Stimulated activated CD8-positive, alpha-beta memory T cell treated with anti-CD3 and anti-CD28 coated beads, Interleukin-12 subunit alpha, Interleukin-12 subunit beta, amount 100 ng/mL, for 4 hours (primary cell): ENCODE data around the gene OSGIN1.

Experiments used
- DNase-seq: peaks from one replicate; pipeline ENCODE4 v3.0.0-alpha.2; 2020; ENCODE audit warnings: low read depth

The OSGIN1 gene

DNA sequence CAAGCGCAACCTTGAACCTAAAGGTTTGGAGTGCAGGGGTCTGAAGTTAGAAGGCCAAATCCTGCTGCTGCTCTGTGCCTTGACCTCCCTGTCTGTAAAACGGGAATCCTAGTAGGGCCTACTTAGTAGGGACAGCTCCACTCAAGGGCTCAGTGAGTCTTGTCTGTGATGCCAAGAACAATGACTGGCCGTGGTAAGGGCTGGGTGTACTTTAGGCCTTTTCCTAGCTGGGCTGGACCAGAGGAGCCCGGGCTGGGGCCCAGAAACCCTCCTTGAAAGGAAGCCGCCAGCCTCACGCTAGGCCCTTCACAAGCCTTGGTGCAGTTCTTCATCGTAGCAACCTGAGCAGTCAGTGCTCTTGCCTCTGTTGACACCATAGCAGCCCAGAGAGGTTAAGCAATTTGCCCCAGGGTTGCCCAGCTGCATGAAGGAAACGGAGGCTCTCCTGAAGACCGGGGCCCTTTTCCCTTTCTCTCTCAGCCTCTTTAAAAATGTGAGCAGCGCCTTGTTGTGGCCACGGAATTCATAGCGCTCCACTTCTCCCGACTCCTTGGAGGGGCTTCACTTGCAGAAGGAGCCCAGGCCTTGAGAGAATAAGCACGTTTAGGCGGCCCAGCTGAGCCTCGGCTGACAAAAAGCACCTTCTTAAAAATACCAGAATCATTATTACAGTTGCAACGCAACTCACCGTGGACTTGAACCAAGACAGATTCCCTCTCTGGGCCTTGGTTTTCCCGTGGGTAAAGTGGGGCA lies 19.4 kb downstream of the OSGIN1 start:
- DNase-seq = no peak

DNA sequence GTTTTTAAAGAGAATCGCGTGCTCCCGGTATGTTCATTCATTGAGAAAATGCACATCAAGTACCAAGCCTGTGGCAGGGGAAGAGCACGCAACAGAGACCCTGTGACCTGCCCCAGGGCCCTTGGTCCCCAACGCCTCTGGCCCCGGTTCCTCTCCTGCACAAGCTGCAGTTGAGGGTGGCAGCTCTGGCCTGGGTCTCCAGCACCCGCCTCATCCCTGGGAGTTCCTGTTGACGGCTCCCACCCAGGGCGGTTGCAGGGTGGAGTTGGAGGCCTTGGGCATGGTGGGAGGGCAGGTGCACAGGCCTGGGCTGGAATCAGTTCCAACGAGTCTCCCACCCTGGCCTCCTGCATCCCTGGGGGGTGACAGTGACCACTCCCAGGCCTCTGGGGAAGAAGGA lies 20.0 kb downstream of the OSGIN1 start:
- DNase-seq = no peak

DNA sequence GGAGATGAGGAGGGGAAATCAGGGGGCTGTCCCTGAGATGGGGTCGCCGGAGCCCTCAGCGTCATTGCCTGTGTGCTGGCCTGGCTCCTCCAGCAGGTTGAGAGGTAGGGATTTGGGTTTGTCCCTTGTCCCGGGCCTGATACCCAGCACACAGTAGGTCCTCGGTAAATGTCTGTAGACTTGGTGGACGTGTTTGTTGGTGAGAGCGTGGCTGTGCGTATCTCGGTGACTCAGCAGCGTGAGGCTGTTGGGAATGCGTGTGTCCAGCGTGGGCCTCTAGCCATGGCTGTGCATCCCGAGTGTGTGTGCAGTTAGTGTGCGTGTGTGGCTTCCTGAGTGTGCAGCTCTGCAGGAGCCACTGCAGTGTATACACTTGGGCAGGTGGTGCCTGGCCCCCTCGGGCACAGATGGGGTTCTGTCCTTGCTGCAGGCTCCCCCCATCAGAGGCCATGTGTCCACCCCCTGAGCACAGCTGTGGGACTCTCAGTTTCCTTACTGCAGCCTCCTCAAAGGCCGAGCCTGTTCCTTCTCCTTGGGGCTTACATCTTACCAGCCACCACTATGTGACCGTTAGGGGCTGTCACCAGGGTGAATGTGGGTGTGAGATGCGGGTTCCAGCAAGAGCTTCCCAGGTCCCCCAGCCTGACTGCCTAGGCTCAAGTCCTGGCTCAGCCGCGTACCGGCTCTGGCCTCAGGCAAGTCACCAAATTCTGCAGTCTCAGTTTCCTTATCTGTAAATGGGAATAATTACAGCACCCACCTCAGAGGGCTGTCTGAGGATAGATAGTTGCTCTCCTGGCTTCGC lies 20.7 kb downstream of the OSGIN1 start:
- DNase-seq = no peak

DNA sequence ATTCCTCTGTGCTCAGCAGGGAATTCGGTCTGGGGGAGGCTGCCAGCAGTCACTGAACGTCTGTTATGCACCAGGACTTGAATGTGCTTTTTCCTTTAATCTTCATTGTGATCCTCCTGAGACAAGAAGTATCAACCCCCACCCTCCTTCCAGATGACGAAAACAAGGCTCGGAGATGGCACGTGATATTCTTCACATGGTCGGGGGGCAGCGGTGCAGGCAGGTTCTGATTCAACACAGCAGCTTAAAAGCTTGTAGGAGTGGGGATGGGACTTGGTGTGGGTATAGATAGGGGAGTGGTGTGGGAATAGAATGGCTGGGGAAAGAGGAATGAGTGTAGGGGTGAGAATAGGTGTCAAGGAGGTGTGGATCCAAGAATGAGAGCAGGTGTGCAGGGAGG lies 21.4 kb downstream of the OSGIN1 start:
- DNase-seq = no peak

DNA sequence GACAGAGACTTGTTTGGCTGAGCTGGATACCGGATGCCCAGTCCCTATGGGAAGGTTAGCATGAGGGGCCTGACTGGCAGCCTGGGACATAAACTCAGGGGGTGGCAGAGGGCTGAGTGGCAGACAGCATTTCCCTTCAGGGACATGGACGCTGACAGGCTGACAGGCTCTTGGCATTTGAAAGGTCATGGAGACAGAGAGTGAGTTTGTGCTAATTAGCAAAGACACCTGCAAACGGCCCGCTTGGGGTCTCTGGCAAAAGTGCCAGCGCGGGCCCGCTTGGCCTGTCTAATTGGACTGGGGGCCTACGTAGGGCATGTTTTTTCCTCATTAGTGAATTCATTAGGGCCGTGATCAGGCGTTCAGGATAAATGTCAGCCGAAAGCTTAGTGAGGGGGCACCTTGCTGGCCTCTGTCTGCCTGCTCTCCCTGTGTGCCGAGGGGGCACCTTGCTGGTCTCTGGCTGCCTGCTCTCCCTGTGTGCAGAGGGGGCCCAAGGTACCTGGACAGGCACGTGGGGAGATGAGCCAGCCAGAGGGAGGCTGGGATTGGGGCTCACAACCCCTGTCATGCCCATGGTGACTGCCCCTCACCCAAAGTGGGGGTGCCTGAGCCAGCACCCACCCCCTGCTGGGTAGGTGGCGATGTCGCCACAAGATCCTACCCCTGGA lies 22.7 kb downstream of the OSGIN1 start:
- no peak for DNase-seq

DNA sequence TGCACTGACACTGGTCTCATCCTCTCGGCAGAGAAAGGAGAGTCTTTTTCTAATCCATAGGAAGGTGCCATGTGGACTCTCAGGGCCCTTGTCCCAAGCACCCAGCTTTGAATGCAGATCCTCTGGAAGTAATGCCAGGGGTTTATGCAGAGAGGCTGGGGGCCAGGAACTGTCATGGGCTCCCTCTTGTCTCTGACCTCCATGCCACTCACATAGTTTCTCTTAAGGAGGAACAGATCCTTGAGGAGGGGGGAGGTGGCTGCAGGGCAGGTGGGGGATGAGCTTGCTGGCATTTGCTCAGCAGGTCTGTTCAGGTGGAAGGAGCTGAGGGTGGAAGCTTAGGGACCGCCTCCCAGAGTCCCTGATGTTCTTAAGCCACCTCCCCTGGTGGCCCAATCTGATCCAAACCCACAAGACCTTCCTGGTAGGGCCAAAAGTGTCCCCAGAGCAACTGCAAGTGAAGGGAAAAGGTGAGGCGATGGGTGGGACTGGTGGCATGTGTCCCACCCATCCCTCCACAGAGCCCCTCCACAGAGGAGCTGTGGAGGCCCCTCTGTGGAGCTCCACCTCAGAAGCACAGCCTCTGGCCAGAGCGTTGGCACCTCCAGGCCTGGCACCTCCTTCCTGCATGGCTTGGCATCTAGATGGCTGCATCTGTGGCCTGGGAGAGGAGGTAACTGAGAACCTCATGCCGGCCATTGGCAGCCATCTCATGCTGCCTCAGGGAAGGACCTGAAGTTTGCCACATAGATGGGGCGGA lies 24.2 kb downstream of the OSGIN1 start:
- no peak for DNase-seq

DNA sequence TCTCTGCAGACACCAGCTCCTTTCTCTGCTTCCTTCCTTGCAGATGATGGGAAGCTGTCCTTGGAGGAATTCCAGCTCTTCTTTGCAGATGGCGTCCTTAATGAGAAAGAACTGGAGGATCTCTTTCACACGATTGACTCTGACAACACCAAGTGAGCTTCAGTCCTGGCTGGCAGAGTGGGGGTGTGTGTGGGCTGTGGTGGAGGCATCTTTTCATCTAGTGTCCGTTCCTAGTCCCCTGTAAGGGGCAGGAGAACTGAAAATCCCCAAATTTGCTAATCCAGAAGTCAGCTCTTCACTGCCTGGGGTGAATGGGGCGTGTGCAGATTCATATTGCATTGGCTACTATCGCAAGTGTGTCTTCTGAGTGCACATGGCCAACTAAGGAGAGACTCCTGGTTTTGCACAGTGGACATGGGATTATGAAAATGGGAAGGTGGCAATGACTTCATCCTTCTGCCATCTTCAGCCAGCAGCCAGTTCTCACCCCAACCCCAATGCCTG lies 25.4 kb downstream of the OSGIN1 start:
- DNase-seq = no peak

DNA sequence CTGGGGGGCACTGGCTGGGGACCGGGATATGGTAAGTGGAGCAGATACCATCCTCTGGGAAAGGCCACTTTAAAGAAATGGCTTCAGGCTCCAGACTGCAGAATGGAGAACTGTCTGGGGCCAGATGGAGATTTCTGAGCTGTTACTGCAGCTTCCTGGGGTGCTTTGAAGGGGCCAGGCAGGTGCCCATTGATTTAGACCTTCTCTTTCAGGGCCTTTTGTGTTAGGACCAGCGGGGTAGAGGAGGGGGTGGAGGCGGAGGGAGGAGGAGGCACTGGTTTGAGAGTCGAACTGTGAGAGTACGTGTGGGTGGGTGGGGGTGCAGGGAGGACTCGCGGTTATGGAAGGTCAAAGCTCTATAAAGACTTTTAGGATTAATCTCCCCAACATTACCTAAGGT lies 26.4 kb downstream of the OSGIN1 start:
- no peak for DNase-seq

DNA sequence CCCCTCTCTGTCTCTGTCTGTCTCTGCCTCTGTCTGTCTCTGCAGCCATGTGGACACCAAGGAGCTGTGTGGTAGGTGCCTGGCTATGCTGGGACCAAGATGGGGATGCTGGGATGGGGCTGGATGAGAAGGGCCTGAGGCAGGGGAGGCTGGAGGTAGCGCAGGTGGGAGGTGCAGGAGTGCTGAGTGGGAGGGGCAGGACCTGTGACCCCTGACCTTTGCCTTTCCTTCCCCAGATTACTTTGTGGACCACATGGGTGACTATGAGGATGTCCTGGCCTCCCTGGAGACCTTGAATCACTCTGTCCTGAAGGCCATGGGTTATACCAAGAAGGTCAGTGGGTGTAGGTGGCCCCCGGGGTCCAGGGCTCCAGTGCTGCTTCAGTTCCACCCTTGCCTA lies 27.8 kb downstream of the OSGIN1 start:
- no peak for DNase-seq

DNA sequence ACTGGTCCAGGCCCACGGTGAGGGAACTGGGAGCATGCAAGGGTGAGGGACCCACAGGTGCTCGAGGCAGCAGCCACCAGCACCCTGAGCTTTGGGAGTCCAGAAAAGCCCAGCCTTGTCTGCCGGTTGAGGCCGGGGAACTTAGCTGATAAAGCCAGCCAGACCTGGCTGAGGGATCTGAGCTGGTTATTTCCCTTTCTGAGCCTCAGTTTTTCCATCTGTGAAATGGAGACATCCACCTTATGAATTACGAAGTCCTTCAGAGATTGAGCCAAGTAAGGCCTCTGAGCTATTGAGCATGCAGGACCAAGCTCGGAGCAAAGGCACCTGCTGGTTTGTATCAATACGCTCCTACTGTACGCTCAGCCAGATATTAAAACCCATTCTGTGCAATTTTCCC lies 28.8 kb downstream of the OSGIN1 start:
- no peak for DNase-seq

DNA sequence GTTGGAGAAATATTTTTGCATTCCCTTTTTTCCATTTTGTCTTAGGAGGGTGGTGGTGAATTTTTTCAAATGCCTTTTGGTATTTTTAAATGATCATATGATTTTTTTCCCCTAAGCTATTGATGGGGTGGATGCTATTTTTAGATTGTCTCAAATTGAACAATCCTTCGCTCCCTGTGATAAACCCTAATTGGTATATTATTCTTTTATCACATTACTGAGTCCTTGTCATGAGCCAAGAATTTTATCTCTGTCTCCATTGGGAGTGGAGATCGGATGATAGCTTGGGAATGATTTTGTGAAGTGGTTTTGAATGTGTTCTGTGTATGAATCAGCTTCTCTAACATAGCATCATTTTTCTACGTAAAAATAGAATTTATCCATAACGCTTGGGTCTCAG lies 30.5 kb downstream of the OSGIN1 start:
- no peak for DNase-seq

DNA sequence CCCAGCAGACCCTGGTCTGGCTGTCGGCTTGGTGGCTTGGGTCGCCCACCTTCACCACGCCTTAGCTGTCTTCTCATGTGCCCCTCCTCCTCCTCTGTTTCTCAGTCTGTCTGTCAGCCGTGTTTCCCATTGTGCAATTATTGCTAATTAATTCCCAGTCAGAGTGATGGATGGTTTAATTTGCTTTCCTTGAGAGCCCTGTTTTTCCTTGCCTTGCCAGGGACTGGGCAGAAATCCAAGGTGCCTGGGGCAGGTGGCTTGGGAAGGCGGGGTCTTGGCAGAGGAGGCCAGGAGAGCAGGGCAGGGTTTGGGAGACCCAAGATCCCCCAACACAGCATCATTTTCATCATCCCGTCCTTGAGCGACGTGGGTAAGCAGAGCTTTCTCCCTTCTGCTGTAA lies 36.3 kb downstream of the OSGIN1 start:
- no peak for DNase-seq

DNA sequence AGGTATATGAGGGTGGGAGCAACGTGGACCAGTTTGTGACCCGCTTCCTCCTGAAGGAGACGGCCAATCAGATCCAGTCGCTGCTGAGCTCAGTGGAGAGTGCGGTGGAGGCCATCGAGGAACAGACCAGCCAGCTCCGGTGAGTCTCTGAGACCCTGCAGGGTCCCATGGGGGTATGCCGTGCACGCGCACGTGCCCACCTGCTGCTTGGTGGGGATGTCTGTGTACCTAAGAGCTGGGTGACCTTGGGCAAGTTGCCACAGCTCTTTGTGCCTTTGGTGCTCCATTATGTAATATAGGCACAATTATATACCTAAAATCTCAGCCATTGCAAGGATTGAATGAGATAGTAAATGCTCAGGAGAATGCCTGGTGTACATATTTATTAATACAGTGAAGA lies 37.5 kb downstream of the OSGIN1 start:
- no peak for DNase-seq

DNA sequence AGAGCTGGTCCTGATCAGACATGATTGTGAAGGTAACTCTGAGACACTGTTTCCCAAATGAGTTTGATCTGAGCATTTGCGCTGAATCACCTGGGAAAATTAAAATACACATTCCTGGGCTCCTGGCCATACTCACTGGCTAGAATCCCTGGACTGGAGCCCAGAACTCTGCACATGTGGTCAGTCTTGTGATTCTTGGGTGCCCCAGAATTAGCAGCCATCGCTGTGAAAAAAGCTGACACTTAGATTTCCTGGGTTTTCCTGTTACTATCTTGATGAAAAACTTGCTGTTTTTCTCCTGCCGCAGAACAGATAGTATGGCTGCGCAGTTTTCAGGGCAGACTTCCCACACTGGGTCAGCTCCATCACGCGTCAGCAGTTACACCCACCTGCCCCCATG lies 39.6 kb downstream of the OSGIN1 start:
- no peak for DNase-seq

DNA sequence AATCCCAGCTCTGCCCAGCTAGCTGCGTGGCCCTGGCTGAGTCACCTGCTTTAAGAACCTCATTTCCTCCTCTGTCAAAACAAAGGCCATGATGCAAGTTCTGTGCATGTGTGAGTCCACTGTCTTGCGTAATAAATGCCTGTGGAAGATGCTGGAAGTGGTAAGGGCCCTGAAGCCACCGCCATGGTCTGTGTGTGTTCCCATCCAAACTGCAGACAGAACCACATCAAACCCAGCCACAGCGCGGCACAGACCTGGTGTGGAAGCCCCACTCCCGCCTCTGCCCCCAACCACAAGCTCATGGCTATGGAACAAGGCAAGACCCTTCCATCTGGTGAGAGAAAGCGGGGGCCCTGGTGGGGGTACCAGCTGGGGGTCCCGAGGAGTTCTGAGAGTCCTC lies 41.0 kb downstream of the OSGIN1 start:
- DNase-seq = no peak

DNA sequence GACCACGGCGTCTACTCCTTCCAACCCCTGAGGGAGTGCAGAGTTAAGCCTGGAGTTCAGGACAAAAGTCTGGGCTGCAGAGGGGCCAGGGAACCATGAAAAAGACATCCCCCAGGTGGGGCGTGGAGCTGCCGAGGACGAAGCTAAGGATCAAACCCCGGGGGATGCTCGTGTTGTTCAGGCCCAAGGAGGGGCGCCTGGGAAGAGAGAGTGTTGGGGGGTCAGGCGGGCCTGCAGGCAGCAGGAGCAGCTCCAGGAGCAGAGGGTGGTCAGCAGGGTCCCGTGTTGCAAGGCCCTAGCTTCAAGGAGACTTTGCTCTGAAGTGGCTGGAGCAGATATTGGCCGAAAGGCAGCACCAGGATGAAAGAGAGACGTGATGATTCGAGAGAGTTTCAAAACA lies 41.7 kb downstream of the OSGIN1 start:
- no peak for DNase-seq

DNA sequence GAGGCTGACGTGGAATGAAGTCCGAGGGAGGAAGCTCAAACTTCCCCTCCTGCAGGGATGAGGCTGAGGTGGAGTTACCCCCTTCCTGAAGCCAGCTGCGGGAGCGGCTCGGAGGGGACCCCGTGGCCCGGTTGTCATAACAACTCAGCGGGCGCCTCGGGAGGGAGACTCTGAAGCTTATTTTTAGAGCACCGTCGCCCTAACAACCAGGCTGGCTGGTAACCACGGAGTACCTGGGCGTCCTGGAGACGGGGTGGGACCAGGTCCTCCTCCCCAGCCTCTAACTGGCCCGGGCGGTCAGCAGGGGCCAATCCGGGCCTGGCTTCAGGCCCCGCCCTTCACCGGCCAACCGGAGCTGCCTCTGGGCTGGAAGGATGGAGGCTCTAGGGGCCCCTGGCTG lies 42.7 kb downstream of the OSGIN1 start:
- no peak for DNase-seq

DNA sequence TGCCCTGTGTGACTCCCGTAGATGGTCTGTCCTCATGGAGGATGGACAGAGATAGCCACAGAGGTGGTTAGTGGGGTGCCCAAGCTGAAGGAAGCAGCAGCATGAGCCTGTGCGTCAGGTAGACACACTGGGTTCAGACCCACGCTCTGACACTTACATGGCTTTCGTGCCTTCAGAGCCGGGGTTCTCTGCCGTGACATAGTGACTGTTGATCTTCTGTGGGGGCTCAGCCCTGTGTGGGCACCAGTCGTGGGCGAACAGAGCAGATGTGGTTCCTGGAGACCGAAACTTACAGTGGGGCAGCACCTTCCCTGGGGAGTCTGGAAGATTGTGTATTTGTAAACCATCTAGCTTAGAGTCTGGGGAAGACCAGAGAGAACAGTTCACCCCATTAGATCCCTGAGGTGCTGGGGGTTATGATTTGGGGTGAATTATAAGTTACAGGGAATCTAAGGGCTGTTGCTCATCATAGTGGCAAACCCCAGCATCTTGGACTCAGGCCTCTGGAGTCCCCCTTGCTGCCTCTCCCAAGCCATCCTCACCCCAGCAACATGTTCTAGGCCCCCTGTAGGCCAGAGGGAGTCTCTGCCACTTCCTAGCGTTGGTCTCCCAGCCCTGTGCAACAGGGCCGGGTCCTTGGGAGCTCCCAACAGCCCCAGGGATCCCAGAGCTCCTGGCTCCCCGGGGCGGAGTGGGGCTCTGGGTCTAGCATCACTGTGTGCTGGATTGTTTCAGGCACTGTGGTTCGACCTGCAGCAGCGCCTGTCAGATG lies 43.6 kb downstream of the OSGIN1 start:
- DNase-seq = no peak

DNA sequence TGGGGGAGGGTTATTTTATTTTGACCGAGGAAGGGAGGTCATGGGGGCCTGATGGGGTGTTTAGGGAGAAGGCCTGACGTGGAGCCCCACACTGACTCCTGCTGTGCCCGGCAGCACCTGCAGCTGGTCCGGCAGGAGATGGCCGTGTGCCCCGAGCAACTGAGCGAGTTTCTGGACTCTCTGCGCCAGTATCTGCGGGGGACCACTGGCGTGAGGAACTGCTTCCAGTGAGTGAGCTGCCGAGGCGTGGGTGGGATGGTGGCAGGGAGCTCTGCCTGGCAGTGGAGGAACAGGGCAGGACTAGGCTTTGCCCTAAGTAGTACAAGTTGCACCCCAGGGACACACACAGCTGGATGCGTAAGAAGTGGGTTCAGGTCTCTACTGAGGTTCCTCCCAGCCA lies 45.1 kb downstream of the OSGIN1 start:
- no peak for DNase-seq

DNA sequence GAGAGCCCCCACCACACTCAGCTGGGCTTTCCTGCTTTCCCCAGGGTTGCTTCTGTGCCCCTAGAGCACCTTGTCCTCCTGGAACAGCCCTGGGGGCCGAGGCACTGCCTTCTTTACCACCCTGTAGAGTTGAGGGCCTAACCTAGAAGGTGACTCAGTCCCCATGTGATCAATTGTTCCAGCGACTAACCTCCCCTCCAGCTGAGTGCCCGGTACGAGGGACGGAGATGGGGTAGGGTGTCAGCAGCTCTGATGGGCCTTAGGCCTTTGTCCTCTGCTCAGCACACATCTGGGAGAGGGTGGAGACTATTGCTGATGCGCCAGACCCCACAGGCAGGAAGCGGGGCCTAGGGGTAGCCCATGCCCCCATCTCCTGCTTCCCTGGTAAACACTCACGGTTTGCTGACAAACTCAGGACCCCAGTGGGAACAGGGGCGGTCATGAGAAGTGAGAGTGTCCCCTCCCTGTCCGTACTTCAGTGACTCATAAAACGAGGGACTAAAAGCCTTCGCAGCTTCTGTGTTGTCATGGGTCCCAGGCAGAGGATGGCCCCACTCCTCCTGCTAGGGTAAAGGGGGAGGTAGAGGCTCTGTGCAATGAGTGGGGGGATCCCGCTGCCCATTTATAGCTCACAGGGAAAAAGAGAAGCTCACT lies 48.1 kb downstream of the OSGIN1 start:
- DNase-seq = no peak

DNA sequence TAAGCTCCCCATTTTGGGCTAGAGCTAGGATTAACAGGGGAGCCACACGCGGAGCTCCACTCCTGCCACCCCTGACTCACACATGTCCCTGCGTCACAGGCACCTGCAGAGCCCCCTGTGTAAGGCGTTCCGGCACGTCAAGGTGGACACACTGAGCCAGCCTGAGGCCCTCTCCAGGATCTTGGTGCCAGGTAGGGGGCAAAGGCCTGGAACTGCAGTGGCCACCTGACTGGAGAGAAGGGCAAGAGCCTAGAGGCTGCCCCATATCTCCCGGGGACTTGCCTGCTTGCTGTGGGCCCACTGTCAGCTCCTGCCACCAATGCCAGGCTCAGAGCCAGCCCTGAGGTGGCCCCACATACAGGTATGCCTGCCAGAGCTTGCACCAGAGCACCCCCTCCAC lies 48.7 kb downstream of the OSGIN1 start:
- no peak for DNase-seq
